22Rv1 (cell line): ENCODE measurements around the gene MRPL53.
A peak's percentile ranks its signal among the peaks of the same experiment; 100 is the strongest.

ENCODE experiments used
- H3K27ac ChIP-seq: fragments of 450-650 bp; 2 replicates; pipeline ENCODE4 v1.5.1; 2017
- ZFX ChIP-seq: fragments of 450-650 bp; IDR thresholded peaks from 2 replicates; pipeline ENCODE4 v1.6.1; 2017; ENCODE audit warnings: antibody characterized with exemption, borderline replicate concordance
- TF ChIP-seq, protein P1 (sequence below): fragments of 450-650 bp; IDR thresholded peaks from 2 replicates; pipeline ENCODE4 v1.5.1; 2017; ENCODE audit warnings: mild to moderate bottlenecking

Gene MRPL53

DNA sequence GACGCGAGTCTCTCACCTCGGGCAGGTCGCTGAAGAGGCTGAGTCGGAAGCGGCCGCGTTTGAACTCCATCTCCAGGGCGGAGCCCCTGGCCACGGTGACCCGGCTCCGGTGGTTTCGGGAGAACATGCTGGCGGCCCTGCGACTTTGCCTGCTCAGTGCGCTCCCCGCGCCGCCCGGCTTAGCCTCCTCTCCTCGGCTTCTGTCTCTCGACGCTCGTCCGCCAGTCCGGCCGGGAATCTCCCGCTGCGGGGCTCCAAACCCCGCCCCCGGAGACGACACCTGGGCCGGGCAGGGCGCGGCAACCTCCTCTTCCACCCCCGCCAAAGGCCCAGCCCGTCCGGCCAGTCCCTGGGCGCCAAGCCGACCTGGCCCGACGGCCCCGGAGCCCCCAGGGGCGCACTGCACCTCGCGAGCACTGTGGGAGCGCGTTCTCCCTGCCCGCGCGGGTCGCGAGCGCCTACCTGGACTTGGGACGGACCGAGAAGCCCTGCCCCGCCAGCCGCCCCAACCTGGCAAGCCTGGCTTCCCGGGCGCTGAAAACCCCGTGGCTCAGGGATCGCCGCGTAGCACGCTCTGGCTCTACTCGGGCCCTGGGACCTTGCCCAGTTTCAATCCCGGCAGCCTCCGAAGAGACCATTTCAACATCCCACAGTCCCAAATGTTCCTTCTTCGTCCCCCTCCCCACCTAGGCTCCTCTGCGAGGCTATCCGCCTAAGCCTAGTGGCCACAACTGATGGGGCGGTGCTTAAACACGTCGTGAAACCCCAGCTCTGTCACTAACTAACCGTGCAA is 30.6 kb downstream of the MRPL53 start, which contains the start of gene RTKN:
RTKN (minus strand) TSS at position 248 of the 793 bp plus-strand sequence; CDS start at position 127, 121 bp downstream.
- H3K27ac ChIP-seq = peak within 1 kb of the TSS; percentile 97
- no peak for TF ChIP-seq ZFX
- TF ChIP-seq, protein P1, sequence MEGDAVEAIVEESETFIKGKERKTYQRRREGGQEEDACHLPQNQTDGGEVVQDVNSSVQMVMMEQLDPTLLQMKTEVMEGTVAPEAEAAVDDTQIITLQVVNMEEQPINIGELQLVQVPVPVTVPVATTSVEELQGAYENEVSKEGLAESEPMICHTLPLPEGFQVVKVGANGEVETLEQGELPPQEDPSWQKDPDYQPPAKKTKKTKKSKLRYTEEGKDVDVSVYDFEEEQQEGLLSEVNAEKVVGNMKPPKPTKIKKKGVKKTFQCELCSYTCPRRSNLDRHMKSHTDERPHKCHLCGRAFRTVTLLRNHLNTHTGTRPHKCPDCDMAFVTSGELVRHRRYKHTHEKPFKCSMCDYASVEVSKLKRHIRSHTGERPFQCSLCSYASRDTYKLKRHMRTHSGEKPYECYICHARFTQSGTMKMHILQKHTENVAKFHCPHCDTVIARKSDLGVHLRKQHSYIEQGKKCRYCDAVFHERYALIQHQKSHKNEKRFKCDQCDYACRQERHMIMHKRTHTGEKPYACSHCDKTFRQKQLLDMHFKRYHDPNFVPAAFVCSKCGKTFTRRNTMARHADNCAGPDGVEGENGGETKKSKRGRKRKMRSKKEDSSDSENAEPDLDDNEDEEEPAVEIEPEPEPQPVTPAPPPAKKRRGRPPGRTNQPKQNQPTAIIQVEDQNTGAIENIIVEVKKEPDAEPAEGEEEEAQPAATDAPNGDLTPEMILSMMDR = no peak

DNA sequence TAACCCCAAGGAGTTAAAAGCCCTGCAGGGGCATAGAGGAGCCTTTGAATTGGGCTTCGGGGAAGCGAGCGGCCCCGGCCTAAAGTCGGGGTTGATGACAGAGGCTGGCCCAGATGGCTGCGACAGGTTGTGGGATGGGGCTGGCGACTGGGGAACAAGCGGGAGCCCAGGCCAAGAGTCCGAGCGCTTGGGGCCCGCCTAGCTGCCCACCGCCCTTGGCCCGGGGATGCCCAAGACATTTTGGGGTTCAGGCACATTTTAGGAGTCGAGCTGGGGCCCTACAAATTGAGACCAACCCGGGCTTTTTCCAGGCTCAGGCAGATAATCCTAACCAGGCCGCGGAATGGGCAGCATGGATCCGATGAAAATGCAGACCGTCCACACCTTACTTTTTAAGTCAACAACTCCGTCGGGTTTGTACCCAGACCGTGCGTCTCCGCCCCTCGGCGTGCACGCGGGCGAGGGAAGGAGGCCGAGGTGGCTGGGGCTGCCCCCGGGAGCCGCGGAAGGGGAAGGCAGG is 31.2 kb downstream of the MRPL53 start:
- no peak for TF ChIP-seq ZFX
- TF ChIP-seq, protein P1 = no peak
- H3K27ac ChIP-seq = peak overlapping the region; percentile 97

DNA sequence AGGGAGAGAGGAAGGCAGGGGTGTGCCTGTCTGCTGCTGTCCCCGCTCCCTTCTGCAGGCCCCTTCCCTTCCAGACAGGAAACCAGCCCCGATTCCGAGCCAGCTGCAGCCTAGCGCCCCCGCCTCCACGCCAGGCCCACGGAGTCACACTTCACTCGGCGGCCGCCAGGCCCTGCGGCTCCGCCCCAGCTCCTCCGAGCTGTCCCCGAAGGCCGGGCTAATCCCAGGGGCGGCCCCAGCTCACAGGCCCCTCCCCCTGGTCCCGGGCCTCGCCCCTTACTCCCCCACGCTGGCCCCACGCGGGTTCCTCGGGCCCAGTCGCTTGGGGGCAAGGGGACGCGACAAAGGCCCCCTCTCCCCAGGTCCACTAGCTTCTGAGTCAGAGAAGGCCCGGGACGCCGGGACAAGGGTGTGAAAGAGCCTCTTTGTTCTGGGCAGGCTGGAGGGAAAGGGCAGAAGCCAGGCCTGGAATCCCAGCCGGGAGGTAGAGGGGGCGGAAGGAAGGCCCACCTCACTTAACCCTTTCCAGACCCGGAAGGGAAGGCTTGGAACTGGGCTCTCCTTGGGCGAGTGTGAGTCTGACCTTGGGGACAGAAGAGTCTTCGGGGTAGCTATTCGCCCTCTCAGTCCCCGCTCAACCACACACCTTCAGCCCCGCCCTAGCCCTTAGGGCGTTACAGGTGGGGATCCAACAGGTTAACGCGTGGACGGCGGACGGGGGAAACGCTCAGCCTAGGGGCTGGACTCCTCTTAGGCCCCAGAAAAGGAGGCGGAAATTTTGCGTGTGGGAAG is 31.9 kb downstream of the MRPL53 start:
- H3K27ac ChIP-seq = peak overlapping the region; percentile 97
- TF ChIP-seq, protein P1 = peak; percentile 34
- no peak for TF ChIP-seq ZFX

DNA sequence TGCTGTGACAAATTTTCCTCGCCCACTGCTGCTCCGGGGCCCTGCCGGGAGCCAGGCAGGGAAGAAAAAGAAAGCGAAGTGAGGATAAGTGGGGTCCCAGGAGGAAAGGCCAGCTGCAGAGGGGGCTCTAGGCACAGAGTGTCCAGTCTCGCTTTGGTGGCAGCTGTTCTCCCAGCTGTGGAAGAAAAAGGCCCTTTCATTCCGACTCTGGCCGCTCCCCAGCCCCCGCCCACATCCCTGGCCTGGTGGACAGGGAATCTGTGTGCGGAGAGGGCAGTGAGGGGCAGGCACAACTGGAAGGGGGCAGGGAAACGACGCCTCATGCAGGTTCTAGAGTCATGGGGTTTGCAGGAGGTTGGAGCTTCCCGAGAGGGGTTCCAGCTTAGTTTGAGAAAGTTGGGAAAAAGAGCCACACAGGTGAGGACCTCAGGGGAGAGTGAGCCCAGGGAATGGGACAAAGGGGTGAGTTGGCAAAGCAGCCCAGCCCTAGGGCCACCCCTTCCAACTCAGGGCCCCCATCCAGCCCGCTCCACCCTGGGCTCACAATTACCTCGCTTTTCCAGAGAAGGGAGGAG is 32.6 kb downstream of the MRPL53 start:
- peak overlapping the region; percentile 97 for H3K27ac ChIP-seq
- TF ChIP-seq, protein P1 = no peak
- TF ChIP-seq ZFX = no peak

DNA sequence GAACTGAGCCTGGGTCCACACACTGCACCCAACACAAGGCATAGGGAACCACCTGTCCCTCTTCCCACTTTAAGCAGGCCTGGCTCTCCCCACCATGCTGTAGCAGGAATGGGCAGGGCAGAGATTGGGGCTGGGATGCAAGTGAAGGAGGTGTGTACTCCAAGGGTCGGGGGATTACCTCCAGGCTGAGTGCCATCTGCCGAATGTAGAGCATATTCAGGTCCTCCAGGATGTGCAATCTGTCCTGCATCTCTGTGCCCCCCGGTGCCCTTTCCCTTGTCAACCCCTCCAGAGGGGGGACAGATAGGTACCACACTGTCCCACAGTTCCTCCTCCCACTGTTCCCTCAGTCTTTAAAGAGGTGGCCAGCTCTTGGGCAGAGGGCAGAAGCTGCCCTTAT is 33.1 kb downstream of the MRPL53 start:
- H3K27ac ChIP-seq = peak overlapping the region; percentile 97; the same call in 1 of the 2 replicates
- TF ChIP-seq, protein P1 = no peak
- no peak for TF ChIP-seq ZFX

DNA sequence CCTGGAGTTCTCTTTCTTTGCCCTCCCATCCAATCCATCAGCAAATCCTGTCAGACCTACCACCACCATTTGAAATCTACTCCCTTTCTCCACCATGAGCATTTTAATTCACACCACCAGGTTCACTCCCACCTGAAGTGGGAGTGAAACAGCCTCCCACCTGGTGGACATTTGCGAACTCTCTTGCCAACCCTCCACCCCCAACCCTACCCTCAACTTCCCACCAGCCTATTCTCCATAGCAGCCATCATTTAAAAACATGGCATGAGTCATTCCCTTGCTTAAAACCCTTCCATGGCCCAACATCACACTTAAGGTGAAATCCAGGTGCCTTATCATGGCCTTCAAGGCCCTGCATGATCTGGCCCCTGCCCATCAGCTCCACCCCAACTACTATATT is 34.2 kb downstream of the MRPL53 start:
- H3K27ac ChIP-seq = no peak overlapping the region

More for the DNA sequence above, 34.2 kb downstream of the MRPL53 start:
- TF ChIP-seq, protein P1 = no peak
- TF ChIP-seq ZFX = no peak
